Activated CD4-positive, CD25-positive, alpha-beta regulatory T cell (primary cell): ENCODE data around the gene DGKG.

Source experiments
- DNase-seq, 4 experiments: peaks; one replicate each; lab custom pipeline; 2025; lab: John Stamatoyannopoulos, UW

DGKG gene

GRCh38 chr3:186367631-186368030 lies 5.6 kb upstream of the DGKG start:
- no peak for DNase-seq

DNA sequence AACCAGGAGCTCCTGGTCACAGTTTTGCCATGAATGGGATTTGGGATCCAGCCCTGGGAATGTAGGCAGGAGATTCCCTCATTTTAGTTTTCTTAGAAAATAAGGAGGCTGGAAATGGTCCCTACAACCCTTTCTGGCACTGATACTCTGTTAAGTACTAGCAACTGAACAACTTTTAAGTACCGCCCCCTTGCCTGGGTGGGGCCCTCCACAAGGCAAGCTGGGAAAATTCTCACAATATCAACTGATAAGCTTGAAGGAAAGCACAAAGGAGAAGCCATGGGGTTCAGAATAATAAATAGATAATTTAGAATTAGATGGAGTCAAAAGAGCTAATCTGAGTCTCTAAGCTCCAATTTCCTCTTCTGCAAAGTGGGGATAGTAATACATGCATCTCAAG lies 4.2 kb upstream of the DGKG start:
- no peak for DNase-seq

GRCh38 chr3:186365202-186365974 lies 3.4 kb upstream of the DGKG start:
- DNase-seq = no peak

DNA sequence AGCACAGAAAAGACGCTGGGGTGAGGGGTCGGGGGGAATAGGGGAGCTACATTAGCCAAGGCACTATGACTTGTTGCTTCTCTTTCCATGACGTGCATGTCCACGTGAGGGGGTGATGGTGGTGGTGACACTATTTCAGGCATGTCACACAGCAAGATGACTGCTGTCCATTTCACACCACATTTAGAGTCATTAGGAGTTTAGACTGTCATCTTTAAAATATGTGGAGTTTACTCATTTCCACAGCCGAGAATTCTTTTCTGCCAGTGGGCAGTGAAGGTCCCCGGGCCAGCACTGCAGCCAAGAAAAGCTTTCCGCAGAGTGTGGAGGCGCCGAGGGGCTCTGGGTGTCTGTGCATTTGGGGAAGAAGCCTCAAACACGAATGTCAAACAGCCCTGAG lies 954 bp upstream of the DGKG start:
- DNase-seq = no peak

DNA sequence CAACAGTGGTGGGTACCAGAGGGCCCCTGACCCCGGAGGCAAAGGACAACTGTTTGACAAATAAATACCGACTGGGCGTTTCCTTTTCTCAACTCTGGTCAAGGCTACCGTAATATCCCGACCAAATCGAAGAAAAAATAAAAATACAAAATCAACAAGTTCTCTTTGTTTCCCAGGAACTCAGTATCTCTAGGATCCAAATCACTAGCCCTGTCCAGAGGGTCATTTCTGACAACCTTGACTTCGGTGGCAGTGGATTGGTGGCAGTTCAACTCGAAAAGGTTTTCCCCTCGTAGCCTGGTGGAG lies 456 bp upstream of the DGKG start:
- DNase-seq = no peak

GRCh38 chr3:186361246-186361761 lies 730 bp downstream of the DGKG start:
- DNase-seq = no peak

GRCh38 chr3:186360779-186361178 lies 1.3 kb downstream of the DGKG start:
- no peak for DNase-seq

DNA sequence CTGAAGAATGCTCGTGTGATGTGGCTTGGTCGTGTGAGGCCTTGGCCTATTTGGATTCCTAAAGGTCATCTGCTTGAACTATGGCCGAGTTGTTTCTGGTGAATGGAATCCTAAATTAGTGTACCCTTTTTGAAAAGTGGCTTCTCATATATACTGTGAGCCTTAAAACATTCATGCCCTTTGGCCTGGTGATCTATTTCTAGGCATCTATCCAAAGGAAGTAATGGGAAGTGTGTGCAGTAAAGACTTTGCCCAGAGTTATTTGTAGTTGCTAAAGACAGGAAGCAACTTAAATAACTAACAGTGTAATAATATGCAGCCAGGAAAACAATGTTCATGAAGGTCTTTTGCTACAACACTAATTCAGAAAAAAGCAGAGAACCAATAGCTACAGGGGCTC lies 3.0 kb downstream of the DGKG start:
- no peak for DNase-seq

DNA sequence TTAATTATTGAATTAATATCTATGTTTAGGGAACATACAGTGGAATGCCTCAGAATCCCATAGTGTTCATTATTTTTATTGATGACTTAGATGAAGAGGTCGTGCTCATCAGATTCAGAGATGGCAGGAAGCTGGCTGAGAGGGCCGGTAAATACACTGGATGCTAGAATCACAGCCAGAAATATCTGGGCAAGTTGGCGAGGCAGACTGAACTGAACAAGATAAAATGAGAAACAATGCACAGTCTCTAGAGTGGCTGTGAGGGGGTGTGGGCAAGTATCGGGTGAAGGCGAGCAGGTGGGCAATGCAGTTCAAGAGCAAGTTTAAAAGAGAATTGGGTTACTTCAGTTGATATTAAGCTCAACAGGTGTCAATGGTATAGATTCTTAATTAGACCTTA lies 5.9 kb downstream of the DGKG start:
- DNase-seq = no peak

DNA sequence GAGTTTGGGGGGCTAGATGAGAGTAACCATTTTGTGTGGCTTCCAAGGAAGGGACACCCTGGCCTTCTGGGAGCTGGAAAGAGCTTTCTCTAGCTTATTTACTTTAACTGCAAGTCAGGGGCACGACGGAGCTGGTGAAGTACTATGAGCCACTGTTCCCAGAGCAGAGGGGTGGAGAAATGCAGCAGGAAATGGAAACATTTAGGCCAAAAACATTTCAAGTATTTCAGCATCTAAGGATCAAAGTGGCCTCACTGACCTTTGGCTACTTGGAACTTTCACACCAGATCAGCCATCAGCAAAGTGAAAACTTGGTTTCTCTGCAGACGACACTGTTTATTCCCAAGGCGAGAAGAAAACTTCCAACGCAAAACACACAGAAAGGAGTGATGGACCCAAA lies 7.9 kb downstream of the DGKG start:
- no peak for DNase-seq

- no peak for DNase-seq
Observed at GRCh38 chr3:186352369-186352768, 9.7 kb downstream of the DGKG start.

DNA sequence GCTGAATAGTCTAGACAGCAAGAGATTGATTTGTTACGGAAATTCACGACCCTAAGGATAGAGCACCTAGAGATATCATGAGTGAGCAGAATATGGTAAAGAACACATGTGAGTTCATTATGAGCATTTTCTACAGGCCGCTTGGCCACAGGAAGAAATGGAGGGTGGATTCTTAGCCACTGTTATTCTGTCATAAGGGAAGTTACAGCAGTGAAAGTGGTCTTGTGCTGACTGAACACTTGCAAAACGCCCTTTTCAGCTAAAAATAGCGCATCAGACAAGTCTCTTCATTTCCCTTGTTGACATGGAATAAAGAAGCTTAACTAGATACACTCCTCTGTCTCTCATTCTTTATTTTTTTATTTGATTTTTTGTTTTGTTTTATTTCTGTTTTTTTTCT lies 19.8 kb downstream of the DGKG start:
- no peak for DNase-seq

DNA sequence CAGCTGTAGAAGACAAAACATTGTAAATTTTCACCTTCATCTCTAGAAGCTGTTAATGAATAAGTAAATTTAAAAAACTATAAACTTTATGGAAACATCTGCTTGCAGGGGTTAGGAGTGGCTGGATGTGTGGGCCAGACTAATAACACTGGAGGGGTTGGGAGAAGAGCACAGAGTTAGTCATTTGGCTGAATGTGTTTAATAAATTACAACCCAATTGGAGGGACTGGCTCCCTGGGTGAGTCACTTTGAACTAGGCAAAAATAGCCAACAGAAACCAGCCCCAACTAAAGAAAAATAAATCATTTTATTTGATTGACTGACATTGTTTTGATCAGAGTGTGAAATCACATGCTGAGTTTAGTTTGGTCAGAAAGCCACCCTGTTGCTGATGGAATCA lies 21.8 kb downstream of the DGKG start:
- no peak for DNase-seq

DNA sequence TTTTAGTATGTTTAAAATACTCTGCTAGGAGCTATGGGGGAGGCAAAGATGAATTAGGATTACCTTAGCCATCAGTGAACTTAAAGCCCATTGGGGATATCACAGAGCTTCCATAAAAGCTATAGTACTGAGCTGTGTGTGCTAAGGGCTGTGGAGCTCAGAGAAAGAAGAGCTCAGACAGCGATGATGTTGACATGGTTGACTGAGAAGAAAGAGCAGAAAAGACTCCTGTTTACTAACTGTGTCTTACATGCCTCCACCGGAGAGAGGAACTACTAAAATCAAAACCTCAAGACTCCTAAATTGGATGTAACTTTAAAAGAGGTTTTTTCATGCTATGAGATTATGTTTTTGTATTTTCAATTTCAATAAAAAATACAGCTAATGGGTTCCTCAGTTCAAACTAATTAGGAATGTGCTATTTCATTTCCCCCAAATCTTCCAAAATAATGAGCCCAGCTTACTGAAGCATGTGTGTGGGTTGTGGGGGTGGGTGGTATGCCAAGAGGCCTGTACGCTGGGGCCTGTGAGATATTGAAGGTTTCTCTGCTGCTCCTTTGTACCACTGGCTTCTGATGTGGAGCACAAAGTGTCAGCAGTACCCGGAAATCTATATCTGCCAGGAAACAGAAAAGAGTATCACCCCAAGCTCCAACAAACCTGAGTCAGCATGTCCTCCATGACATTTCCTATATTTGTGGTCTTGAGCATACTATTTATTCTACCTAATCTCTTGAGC lies 22.7 kb downstream of the DGKG start:
- DNase-seq = no peak

DNA sequence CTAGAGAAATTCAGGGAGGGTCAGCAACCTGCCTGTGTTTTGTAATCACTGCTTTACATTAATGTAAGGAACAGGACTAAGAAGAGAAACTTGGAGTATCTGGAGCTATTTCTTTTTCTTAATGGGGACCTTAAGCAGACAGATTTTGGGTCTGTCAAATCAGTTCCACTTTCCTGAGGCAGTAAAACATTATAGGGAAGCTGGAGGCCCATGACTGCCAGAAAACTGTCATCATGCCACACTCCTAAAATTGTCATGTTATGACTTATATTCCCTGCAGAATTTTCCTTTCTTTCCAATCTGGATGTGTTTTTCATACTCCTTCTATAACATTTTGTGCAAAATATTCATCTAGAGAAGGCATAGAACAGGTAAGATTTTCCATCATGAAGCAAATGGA lies 28.8 kb downstream of the DGKG start:
- DNase-seq = no peak

DNA sequence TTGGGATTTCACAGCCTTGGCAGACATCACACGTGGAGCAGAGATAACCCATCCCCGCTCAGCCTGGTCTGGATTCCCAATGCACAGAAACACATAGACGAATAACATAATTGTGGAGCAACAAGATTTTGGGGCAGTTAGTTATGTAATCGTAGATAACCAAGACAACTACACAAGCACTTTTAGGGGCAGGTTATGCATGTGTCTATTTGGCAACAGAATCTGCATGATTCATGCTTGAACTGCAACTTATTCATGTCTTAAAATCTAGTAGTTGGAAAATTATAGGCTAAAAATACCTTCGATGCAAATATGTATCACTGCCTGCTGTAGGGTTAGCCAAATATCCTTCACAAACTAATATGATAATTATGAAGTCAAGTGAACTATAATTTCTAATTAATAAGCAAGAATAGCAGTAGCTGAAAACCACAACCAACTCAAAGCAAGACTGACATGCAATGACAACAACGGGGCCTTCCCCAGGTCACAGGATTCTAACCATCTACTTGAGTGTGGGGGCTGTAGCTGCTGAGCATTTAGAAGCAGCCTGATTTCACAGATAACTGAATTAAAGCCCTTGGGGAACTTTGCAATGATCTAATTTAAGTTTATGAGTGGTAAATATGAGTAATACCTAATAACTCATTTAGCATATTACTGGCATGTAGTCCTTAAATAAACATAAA lies 31.1 kb downstream of the DGKG start:
- no peak for DNase-seq

GRCh38 chr3:186329589-186329988 lies 32.4 kb downstream of the DGKG start:
- DNase-seq = no peak

DNA sequence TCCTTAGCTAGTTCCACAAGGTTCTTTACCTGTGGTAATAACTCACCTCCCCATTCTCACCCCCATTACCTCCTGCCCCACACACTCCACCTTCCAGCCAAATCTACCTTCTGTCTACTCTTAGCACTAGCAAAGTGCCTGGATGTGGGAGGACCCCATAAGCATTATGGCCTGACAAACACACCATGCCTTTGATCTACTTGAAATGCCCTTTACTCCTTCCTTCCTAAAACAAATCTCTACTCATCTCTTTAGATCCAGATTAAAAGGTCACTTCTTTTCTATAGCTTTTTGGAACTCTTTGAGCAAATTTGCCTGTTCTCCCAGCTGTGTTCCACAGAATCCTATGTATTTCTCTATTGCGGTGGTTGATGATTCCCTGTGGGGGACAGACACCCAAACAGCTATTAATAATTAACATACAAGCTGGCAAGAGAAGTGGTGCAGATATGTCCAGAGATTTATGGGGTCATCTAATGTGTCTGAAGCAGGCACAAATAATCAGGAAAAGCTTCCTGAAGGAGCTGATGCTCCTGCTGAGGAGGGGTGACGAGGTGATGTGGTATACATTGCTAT lies 34.0 kb downstream of the DGKG start:
- no peak for DNase-seq

GRCh38 chr3:186322761-186323160 lies 39.3 kb downstream of the DGKG start:
- no peak for DNase-seq

DNA sequence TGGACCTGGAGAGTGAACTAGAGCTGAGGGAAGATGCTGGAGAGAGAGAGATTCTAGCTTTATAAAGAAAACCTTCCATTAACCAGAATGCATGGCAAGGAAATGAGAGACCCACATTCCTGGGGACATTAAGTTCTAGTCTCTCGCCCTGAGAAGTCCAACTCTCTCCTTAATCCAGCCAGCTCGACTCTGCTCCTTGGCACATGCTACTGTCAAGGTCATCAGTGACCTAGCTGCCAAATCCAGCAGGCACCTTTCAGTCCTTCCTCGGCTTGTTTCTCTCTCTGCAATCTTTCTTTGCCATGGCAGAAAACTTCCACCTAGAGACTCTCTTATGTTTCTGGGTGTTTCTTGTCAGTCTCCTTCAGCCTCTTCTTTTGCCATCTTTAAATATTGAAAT lies 40.3 kb downstream of the DGKG start:
- DNase-seq = no peak

GRCh38 chr3:186320862-186321568 lies 41.0 kb downstream of the DGKG start:
- no peak for DNase-seq

DNA sequence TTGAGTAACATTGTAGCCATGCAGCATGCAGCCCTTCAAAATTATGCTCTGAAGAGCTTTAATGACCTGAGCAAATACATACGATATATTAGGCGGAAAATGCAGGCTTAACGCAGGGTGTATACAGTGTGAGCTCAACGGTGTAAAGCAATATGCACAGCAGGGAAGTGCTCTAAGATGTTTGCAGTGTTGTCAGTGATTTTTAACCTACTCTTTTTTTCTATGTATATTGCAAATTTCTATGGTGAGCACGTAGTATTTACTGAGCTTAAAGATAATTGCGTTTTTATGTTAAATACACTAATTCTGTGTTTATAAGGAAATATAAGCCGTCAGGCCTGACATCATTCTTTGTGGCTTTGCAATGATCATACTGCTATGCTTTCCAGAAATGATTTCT lies 42.1 kb downstream of the DGKG start:
- DNase-seq = no peak
